Smooth muscle cell (in vitro differentiated cells): ENCODE measurements around the gene TXNDC11. TPM values are rescaled to one million over a fixed set of nuclear protein-coding genes. Genes with fewer than 3 reads are reported as not detected.

ENCODE experiments used
- DNase-seq: peaks from one replicate; lab custom pipeline; 2025; ENCODE audit not compliant: unreplicated experiment; lab: John Stamatoyannopoulos, UW
- H2AFZ ChIP-seq: fragments of 200-600 bp; sonication (generic); 2 replicates; pipeline ENCODE4 v1.6.0; 2016; ENCODE audit warnings: antibody characterized with exemption, low read depth, mild to moderate bottlenecking
- H3F3A ChIP-seq: fragments of 200-600 bp; sonication (generic); 2 replicates; pipeline ENCODE4 v1.6.0; 2017; ENCODE audit warnings: antibody characterized with exemption, low read depth
- H3K27ac ChIP-seq: fragments of 200-600 bp; sonication (generic); 2 replicates; pipeline ENCODE4 v1.5.1; 2016; ENCODE audit warnings: low read depth, mild to moderate bottlenecking
- H3K27me3 ChIP-seq: fragments of 200-600 bp; sonication (generic); 2 replicates; pipeline ENCODE4 v1.6.1; 2016; ENCODE audit warnings: low read depth, mild to moderate bottlenecking
- H3K36me3 ChIP-seq: fragments of 200-600 bp; sonication (generic); 2 replicates; pipeline ENCODE4 v1.5.1; 2016; ENCODE audit warnings: low read depth
- H3K4me1 ChIP-seq: fragments of 200-600 bp; sonication (generic); 2 replicates; pipeline ENCODE4 v1.5.1; 2016; ENCODE audit warnings: low read depth
- H3K4me2 ChIP-seq: fragments of 200-600 bp; sonication (generic); 2 replicates; pipeline ENCODE4 v1.6.0; 2016; ENCODE audit warnings: mild to moderate bottlenecking
- H3K4me3 ChIP-seq: fragments of 200-600 bp; sonication (generic); 2 replicates; pipeline ENCODE4 v1.5.1; 2016; ENCODE audit warnings: mild to moderate bottlenecking
- H3K79me2 ChIP-seq: fragments of 200-600 bp; sonication (generic); 2 replicates; pipeline ENCODE4 v1.6.0; 2016; ENCODE audit warnings: low read depth, mild to moderate bottlenecking
- H3K9ac ChIP-seq: fragments of 200-600 bp; sonication (generic); 2 replicates; pipeline ENCODE4 v1.6.0; 2016; ENCODE audit warnings: low read depth
- H3K9me3 ChIP-seq: fragments of 200-600 bp; sonication (generic); replicated peaks from 2 replicates; pipeline ENCODE4 v1.5.1; 2016; ENCODE audit warnings: low read depth
- H4K20me1 ChIP-seq: fragments of 200-600 bp; sonication (generic); 2 replicates; pipeline ENCODE4 v1.6.0; 2016; ENCODE audit warnings: low read depth
- WGBS: methylation state at CpG from one replicate; pipeline ENCODE4 v1.1.7; 2016; ENCODE audit warnings: low lambda C conversion rate; 5-methylcytosine and 5-hydroxymethylcytosine counted together
- polyA plus RNA-seq: library from polyadenylated mRNA; unstranded; fragments of >200 nt; fragmentation: Nextera tagmentation; extraction: Ambion mirVana; gene quantifications from 2 replicates; pipeline ENCODE4 v1.2.1, GENCODE V29; 2016
- total RNA-seq: library from RNA; depleted of rRNA; stranded (reverse); fragments of >200 nt; gene quantifications from 2 replicates; pipeline ENCODE4 v1.2.3, GENCODE V29; 2014
- TF ChIP-seq, protein P1 (sequence below): fragments of 200-600 bp; sonication (generic); IDR thresholded peaks from 2 replicates; pipeline ENCODE4 v1.5.1; 2017; ENCODE audit warnings: borderline replicate concordance, mild to moderate bottlenecking, antibody characterized with exemption; ENCODE audit not compliant: insufficient read depth, poor library complexity, severe bottlenecking

TXNDC11 gene
- total and polyA plus RNA-seq, 2 experiments from 2014 or later, result 27.3 to 30.8 TPM

DNA sequence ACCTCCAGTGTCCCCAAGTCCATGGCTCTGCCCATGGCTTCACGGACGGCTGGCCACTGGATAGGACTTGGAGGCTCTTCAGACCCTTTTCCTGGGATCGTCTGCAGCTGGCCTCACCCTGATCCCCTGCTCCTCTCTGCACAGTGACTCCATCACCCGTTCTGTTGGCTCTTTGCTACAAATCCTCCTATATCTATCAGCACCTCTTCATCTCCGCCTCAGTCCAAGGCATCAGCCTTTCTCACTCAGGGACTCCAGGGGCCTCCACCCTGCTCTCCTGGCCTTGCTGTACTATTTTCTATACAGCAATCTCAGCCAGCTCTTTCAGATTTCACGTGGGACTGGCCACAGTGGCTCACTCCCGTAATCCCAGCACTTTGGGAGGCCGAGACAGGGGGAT lies 85.1 kb downstream of the TXNDC11 start:
- DNase-seq, result no peak
- WGBS, result 89% methylated on average over 8 of the region's 8 CpGs
- no peaks in the 10 kb centered on the region for H3K9me3 ChIP-seq
- no peak overlapping the region for H2AFZ ChIP-seq
- TF ChIP-seq, protein P1, sequence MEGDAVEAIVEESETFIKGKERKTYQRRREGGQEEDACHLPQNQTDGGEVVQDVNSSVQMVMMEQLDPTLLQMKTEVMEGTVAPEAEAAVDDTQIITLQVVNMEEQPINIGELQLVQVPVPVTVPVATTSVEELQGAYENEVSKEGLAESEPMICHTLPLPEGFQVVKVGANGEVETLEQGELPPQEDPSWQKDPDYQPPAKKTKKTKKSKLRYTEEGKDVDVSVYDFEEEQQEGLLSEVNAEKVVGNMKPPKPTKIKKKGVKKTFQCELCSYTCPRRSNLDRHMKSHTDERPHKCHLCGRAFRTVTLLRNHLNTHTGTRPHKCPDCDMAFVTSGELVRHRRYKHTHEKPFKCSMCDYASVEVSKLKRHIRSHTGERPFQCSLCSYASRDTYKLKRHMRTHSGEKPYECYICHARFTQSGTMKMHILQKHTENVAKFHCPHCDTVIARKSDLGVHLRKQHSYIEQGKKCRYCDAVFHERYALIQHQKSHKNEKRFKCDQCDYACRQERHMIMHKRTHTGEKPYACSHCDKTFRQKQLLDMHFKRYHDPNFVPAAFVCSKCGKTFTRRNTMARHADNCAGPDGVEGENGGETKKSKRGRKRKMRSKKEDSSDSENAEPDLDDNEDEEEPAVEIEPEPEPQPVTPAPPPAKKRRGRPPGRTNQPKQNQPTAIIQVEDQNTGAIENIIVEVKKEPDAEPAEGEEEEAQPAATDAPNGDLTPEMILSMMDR, result no peak
- H3K27ac ChIP-seq, result no peak overlapping the region
- no peaks in the 10 kb centered on the region for H3K27me3 ChIP-seq
- no peak overlapping the region for H3K9ac ChIP-seq
- no peaks in the 10 kb centered on the region for H3F3A ChIP-seq
- H3K4me2 ChIP-seq, result no peak overlapping the region
- H4K20me1 ChIP-seq, result no peaks in the 10 kb centered on the region
- H3K79me2 ChIP-seq, result no peaks in the 10 kb centered on the region
- no peak overlapping the region for H3K4me3 ChIP-seq
- no peaks in the 10 kb centered on the region for H3K36me3 ChIP-seq
- no peaks in the 10 kb centered on the region for H3K4me1 ChIP-seq

- Histone ChIP-seq H3K4me2 (no peak overlapping the region), H3K9me3 (no peaks in the 10 kb centered on the region), H3K4me1 (no peaks in the 10 kb centered on the region), H3K79me2 (no peaks in the 10 kb centered on the region), H3K9ac (no peak overlapping the region), H3F3A (no peaks in the 10 kb centered on the region), H3K4me3 (no peak overlapping the region), H3K27ac (no peak overlapping the region), H3K27me3 (no peaks in the 10 kb centered on the region), H2AFZ (no peak overlapping the region), H3K36me3 (no peaks in the 10 kb centered on the region), H4K20me1 (no peaks in the 10 kb centered on the region)
- 84% methylated on average over 7 of the region's 7 CpGs for WGBS
- TF ChIP-seq, protein P1, result no peak
- DNase-seq, result no peak
These were observed 87.0 kb downstream of the TXNDC11 start for GRCh38 chr16:11655655-11656054.

DNA sequence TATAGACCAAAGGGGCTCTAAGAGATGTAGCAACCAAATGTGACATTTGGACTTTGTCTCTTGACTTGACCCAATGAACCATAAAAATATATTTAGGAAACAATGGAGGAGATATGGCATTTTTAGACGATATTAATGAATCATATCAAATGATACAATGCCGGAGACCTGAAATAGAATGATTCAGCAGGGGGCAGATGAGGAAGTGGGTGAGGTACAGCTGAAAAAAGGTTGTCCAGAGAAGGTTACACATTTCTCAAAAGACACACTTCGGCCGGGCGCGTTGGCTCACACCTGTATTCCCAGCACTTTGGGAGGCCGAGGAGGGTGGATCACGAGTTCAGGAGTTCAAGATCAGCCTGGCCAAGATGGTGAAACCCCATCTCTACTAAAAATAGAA lies 90.9 kb downstream of the TXNDC11 start:
- H3K4me2 ChIP-seq, result no peak overlapping the region
- no peak overlapping the region for H3K4me3 ChIP-seq
- no peak overlapping the region for H3K27ac ChIP-seq
- no peaks in the 10 kb centered on the region for H3F3A ChIP-seq
- no peaks in the 10 kb centered on the region for H3K79me2 ChIP-seq
- no peaks in the 10 kb centered on the region for H3K4me1 ChIP-seq
- 89% methylated on average over 8 of the region's 8 CpGs for WGBS
- no peak overlapping the region for H3K9ac ChIP-seq
- H4K20me1 ChIP-seq, result no peaks in the 10 kb centered on the region
- no peaks in the 10 kb centered on the region for H3K27me3 ChIP-seq
- H2AFZ ChIP-seq, result no peak overlapping the region
- H3K9me3 ChIP-seq, result no peaks in the 10 kb centered on the region
- DNase-seq, result no peak
- TF ChIP-seq, protein P1, result no peak
- no peaks in the 10 kb centered on the region for H3K36me3 ChIP-seq
